ENCODE data around the gene GPR78.

Gene GPR78, protein sequence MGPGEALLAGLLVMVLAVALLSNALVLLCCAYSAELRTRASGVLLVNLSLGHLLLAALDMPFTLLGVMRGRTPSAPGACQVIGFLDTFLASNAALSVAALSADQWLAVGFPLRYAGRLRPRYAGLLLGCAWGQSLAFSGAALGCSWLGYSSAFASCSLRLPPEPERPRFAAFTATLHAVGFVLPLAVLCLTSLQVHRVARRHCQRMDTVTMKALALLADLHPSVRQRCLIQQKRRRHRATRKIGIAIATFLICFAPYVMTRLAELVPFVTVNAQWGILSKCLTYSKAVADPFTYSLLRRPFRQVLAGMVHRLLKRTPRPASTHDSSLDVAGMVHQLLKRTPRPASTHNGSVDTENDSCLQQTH

GRCh38 chr4:8580321-8581093, at the start of gene GPR78:
Gene GPR78 (plus strand): TSS chr4:8580392. CDS start chr4:8580983, 591 bp downstream.
- DNase-seq, result peak; percentile 42

GRCh38 chr4:8532245-8532781, 47.9 kb upstream of the GPR78 start:
- DNase-seq, result no peak

GRCh38 chr4:8533274-8533865, 46.8 kb upstream of the GPR78 start:
- DNase-seq, result no peak

DNA sequence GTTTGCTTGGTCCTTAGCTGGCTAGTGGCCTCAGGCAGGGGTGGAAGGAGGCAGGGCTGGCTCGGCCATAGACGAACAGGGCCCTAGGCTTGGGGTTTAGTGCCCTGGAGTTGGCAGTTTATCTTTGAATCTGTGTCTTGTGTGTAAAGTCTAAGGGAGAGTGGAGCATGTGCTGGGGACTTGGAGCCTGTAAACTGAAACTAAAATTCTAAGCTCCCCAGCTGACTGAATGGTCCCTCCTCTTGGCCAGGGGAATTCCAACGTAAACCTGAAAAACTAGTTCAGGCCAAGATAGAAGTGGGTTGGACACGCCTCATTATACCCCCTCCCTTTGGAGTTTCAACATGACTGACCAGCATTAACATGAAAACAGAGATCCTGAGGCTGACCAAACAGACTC, 46.1 kb upstream of the GPR78 start:
- no peak for DNase-seq

DNA sequence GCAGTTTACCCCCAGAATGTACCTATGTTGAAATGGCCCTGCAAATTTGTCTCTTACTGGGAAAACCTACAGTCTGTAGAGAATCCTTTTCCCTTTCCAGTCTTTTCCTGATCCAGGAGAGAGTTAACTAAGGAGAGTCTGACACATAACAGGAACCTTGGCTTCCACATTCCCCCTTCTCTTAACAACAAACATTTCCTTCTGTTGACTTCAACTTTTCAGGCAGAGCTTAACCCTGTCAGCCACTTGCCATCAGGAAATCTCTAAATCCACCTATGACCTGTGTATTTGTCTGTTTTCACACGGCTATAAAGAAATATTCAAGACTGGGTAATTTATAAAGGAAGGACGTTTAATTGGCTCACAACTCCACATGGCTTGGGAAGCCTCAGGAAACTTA, 45.6 kb upstream of the GPR78 start:
- DNase-seq, result no peak

GRCh38 chr4:8536467-8536866, 43.7 kb upstream of the GPR78 start:
- DNase-seq, result no peak

DNA sequence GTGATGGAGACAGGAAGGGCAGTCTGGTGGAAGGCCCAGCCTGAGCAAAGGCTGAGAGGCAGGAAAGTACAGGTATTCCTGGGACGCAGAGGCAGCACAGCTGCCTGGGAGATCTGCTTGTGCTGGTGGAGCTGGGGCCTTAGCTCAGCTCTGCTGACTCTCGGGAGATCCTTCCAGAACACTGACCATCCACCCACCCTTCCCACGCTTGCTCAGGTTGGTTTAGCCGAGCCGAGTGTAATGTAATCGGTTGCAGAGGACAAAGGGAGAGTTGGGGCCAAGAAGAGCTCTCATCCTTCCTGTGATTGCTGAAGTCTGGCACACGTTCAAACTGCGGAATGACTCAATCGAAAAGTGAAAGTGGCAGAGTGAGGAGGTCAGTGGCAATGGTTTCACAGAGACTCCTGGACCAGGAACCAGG, 43.1 kb upstream of the GPR78 start:
- no peak for DNase-seq

- DNase-seq, result no peak
These were observed 42.0 kb upstream of the GPR78 start for GRCh38 chr4:8538076-8538702.

GRCh38 chr4:8538703-8539567, 41.3 kb upstream of the GPR78 start:
- no peak for DNase-seq

- peak; percentile 12 for DNase-seq
These were observed 40.5 kb upstream of the GPR78 start for GRCh38 chr4:8539661-8540060.

- peak; percentile 47 for DNase-seq
These were observed 40.1 kb upstream of the GPR78 start for GRCh38 chr4:8540072-8540471.

GRCh38 chr4:8540586-8540985, 39.6 kb upstream of the GPR78 start:
- DNase-seq, result no peak

GRCh38 chr4:8540991-8541390, 39.2 kb upstream of the GPR78 start:
- DNase-seq, result no peak

- DNase-seq, result no peak
These were observed 38.0 kb upstream of the GPR78 start for GRCh38 chr4:8541981-8542715.

GRCh38 chr4:8542776-8543525, 37.2 kb upstream of the GPR78 start:
- no peak for DNase-seq

DNA sequence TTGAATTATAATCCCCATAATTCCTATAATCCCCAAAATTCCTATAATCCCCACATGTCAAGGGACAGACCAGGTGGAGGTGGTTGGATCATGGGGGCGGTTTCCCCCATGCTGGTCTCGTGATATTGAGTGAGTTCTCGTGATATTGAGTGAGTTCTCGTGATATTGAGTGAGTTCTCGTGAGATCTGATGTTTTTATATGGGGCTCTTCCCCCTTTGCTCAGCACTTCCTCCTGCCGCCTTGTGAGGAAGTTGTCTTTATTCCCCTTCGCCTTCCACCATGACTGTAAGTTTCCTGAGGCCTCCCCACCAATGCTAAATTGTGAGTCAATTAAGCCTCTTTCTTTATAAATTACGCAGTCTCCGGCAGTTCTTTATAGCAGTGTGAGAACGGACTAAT, 36.6 kb upstream of the GPR78 start:
- DNase-seq, result no peak

GRCh38 chr4:8544282-8544681, 35.9 kb upstream of the GPR78 start:
- no peak for DNase-seq

- DNase-seq, result no peak
These were observed 35.3 kb upstream of the GPR78 start for GRCh38 chr4:8544741-8545438.

DNA sequence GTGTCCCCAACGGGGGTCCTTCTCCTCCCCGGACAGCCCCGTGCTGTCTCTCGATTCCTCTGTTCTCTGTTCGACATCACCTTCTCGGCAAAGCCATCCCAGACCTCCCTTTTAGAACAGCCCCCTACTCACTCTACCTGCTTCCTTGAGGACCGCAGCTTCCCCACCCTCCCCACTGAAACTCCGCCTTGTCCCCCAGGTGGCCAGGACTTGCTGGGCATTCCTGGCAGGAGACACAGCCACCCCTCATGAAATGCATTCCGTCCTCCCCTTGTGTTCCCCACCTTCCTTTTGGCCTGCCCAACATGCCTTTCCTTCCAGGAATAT, 34.8 kb upstream of the GPR78 start:
- no peak for DNase-seq

DNA sequence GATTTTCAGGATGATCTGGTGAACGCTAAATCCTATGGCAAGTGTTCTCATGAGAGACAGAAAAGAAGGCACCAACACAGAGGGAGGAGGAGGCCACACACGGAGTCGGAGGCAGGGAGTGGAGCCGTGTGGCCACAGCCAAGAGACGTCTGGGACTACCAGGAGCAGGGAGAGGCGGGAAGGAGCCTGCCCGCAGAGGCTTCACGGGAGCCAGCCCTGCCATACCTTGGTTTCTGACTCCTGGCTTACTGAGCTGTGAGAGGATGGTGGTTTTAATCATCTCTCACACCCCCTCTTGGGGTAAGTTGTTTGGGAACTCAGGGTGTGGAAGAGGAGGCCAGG, 33.5 kb upstream of the GPR78 start:
- DNase-seq, result no peak

Measured in stimulated activated CD4-positive, alpha-beta T cell treated with anti-CD3 and anti-CD28 coated beads, Interleukin-4, amount 100 ng/mL, for 1 hour (primary cell).